Caco-2 (cell line): Measurements from ENCODE around the gene SLC6A5. TPM values are rescaled to one million over a fixed set of nuclear protein-coding genes. Genes with fewer than 3 reads are reported as not detected.

Source experiments
- BruUV-seq: library from RNA; stranded (reverse); fragments of 400-500 nt; replicated peaks from 2 replicates; lab custom pipeline; 2021; lab: Mats Ljungman, UMichigan
- CTCF ChIA-PET: fragments of 300-600 bp; sonication (Branson Sonifier 250); formaldehyde crosslinking; loops from one replicate; lab custom pipeline; 2022; ENCODE audit warnings: antibody characterized with exemption; lab: Charles Lee
- POLR2A ChIA-PET: fragments of 300-600 bp; sonication (Branson Sonifier 250); formaldehyde crosslinking; loops from one replicate; lab custom pipeline; 2022; ENCODE audit warnings: antibody characterized with exemption; lab: Charles Lee
- DNase-seq, 2 experiments: peaks; one replicate each; pipeline versions ENCODE4 v3.0.0 to v3.0.0-alpha.2; 2020 to 2022
- H3K27me3 ChIP-seq: replicated peaks from 2 replicates; pipeline ENCODE4 v1.6.0; 2011; ENCODE audit warnings: low read length; ENCODE audit not compliant: control insufficient read depth, insufficient read depth
- H3K36me3 ChIP-seq: 2 replicates; pipeline ENCODE4 v1.5.1; 2011; ENCODE audit warnings: low read length; ENCODE audit not compliant: control insufficient read depth, insufficient read depth
- H3K4me1 ChIP-seq: fragments of 250-450 bp; sonication (Bioruptor Pico); 2 replicates; pipeline ENCODE4 v1.5.1; 2020; ENCODE audit warnings: mild to moderate bottlenecking
- H3K4me3 ChIP-seq: 2 replicates; pipeline ENCODE4 v1.5.1; 2011; ENCODE audit warnings: low read depth, mild to moderate bottlenecking, control low read depth, low read length
- H3K9me3 ChIP-seq: fragments of 250-450 bp; sonication (Bioruptor Pico); 2 replicates; pipeline ENCODE4 v1.5.1; 2020; ENCODE audit warnings: mild to moderate bottlenecking, moderate library complexity
- H3K27ac Mint-ChIP-seq: one replicate; pipeline ENCODE4 v1.8.0; 2022; ENCODE audit warnings: mixed read lengths; ENCODE audit not compliant: unreplicated experiment
- H3K27me3 Mint-ChIP-seq: one replicate; pipeline ENCODE4 v1.8.0; 2022; ENCODE audit warnings: mixed read lengths; ENCODE audit not compliant: insufficient read depth, unreplicated experiment
- H3K36me3 Mint-ChIP-seq: one replicate; pipeline ENCODE4 v1.8.0; 2022; ENCODE audit warnings: mild to moderate bottlenecking, mixed read lengths; ENCODE audit not compliant: insufficient read depth, unreplicated experiment
- H3K4me1 Mint-ChIP-seq: one replicate; pipeline ENCODE4 v1.8.0; 2022; ENCODE audit warnings: low read depth, mixed read lengths; ENCODE audit not compliant: unreplicated experiment
- H3K4me3 Mint-ChIP-seq: one replicate; pipeline ENCODE4 v1.8.0; 2022; ENCODE audit warnings: mild to moderate bottlenecking, moderate library complexity, mixed read lengths; ENCODE audit not compliant: unreplicated experiment
- H3K9me3 Mint-ChIP-seq: one replicate; pipeline ENCODE4 v1.8.0; 2022; ENCODE audit warnings: mixed read lengths; ENCODE audit not compliant: unreplicated experiment
- CTCF ChIP-seq, 2 experiments: fragments of 200-600 bp in 1 of 2; IDR thresholded peaks; 1 replicate in 1 of 2; 2 replicates in 1 of 2; pipeline versions ENCODE4 v1.5.1 to v1.8.0; 2011 to 2022; ENCODE audit warnings: antibody characterized with exemption in 1 of 2, control low read depth in 1 of 2, inconsistent platforms in 1 of 2, low read depth in 1 of 2, low read length in 1 of 2, mild to moderate bottlenecking in 1 of 2, moderate library complexity in 1 of 2; ENCODE audit not compliant: insufficient read depth in 1 of 2, severe bottlenecking in 1 of 2, unreplicated experiment in 1 of 2
- intact Hi-C: fragments of 100-400 bp; cut with micrococcal nuclease; formaldehyde crosslinking; loops from one replicate; pipeline ENCODE4 v1.10.0; 2022; ENCODE audit not compliant: unreplicated experiment
- total RNA-seq: library from RNA; stranded (reverse); gene quantifications from 2 replicates; pipeline ENCODE4 v1.2.3, GENCODE V29; 2022

Gene SLC6A5
- total RNA-seq, 1 experiment from 2014 or later, result not detected

- no peaks in the 10 kb centered on the region for H3K36me3 Mint-ChIP-seq
- TF ChIP-seq CTCF (IDR thresholded peaks at IDR 0.05; ENCODE audit: insufficient read depth in 1 of 2, low read depth in 1 of 2, low read length in 1 of 2, severe bottlenecking in 1 of 2, unreplicated experiment in 1 of 2), result no peak
- Histone ChIP-seq H3K27me3 (peaks cover 2% of the 10 kb centered on the region; the same call in 1 of the 2 replicates), H3K4me1 (no peaks in the 10 kb centered on the region), H3K4me3 (no peak overlapping the region), H3K36me3 (no peaks in the 10 kb centered on the region), H3K9me3 (no peaks in the 10 kb centered on the region)
- no peak for DNase-seq
- no peak overlapping the region for H3K27ac Mint-ChIP-seq
- no TSS peak for BruUV-seq
- intact Hi-C loops, result no loop called here
- H3K4me1 Mint-ChIP-seq, result no peaks in the 10 kb centered on the region
- POLR2A ChIA-PET, result no interaction called here
- peaks cover 31% of the 10 kb centered on the region for H3K27me3 Mint-ChIP-seq
- CTCF ChIA-PET, result no interaction called here
- H3K4me3 Mint-ChIP-seq, result no peak overlapping the region
- H3K9me3 Mint-ChIP-seq, result no peaks in the 10 kb centered on the region
These were observed 23.8 kb downstream of the SLC6A5 start for GRCh38 chr11:20623252-20623651.

GRCh38 chr11:20626279-20626678 is 26.9 kb downstream of the SLC6A5 start:
- Histone ChIP-seq H3K4me1 (no peaks in the 10 kb centered on the region), H3K4me3 (no peak overlapping the region), H3K36me3 (no peaks in the 10 kb centered on the region), H3K9me3 (no peaks in the 10 kb centered on the region), H3K27me3 (peaks cover 2% of the 10 kb centered on the region; the same call in 1 of the 2 replicates)
- Mint-ChIP-seq H3K4me3 (no peak overlapping the region), H3K27ac (no peak overlapping the region), H3K27me3 (peaks cover 31% of the 10 kb centered on the region), H3K4me1 (no peaks in the 10 kb centered on the region), H3K9me3 (no peaks in the 10 kb centered on the region), H3K36me3 (no peaks in the 10 kb centered on the region)
- no TSS peak for BruUV-seq
- CTCF ChIA-PET, result interaction anchor here (0.7 kb wide), 1 partner anchor 16 kb away, joined by 3 read pairs; no protein-coding TSS in a partner anchor
- DNase-seq, result no peak
- TF ChIP-seq CTCF (IDR thresholded peaks at IDR 0.05; ENCODE audit: insufficient read depth in 1 of 2, low read depth in 1 of 2, low read length in 1 of 2, severe bottlenecking in 1 of 2, unreplicated experiment in 1 of 2), result no peak
- intact Hi-C loops, result no loop called here
- POLR2A ChIA-PET, result no interaction called here

DNA sequence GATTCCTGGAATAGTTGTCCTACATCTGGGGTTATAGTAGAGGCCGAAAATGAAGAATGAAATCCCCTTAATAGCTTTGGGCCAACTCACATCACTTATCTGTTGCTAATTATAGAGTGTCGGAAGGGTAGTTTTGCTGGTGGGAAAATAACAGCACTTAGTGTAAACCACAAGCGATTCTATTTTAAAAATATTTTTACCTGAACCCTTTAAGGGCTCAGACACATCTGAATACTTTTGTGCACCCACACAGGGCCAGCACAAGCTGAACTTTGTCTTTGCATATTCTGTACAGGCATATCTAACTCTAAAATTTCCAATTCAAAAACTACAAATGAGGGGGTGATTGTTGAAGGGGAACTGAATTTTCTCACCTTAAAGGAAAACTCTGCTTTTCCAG is 27.6 kb downstream of the SLC6A5 start:
- no peaks in the 10 kb centered on the region for H3K36me3 Mint-ChIP-seq
- H3K27me3 Mint-ChIP-seq, result peaks cover 31% of the 10 kb centered on the region

More for the DNA sequence above, 27.6 kb downstream of the SLC6A5 start:
- H3K27ac Mint-ChIP-seq, result no peak overlapping the region
- H3K4me1 Mint-ChIP-seq, result no peaks in the 10 kb centered on the region
- Histone ChIP-seq H3K36me3 (no peaks in the 10 kb centered on the region), H3K9me3 (no peaks in the 10 kb centered on the region), H3K4me3 (no peak overlapping the region), H3K27me3 (peaks cover 2% of the 10 kb centered on the region; the same call in 1 of the 2 replicates), H3K4me1 (no peaks in the 10 kb centered on the region)
- no peaks in the 10 kb centered on the region for H3K9me3 Mint-ChIP-seq
- H3K4me3 Mint-ChIP-seq, result no peak overlapping the region
- ChIA-PET POLR2A (no interaction called here), CTCF (no interaction called here)
- TF ChIP-seq CTCF (IDR thresholded peaks at IDR 0.05; ENCODE audit: insufficient read depth in 1 of 2, low read depth in 1 of 2, low read length in 1 of 2, severe bottlenecking in 1 of 2, unreplicated experiment in 1 of 2), result no peak
- no peak for DNase-seq
- intact Hi-C loops, result no loop called here
- no TSS peak for BruUV-seq
